ENCODE results near the gene CIROP. TPM values are rescaled to one million over a fixed set of nuclear protein-coding genes. Genes with fewer than 3 reads are reported as not detected.

CIROP gene, protein sequence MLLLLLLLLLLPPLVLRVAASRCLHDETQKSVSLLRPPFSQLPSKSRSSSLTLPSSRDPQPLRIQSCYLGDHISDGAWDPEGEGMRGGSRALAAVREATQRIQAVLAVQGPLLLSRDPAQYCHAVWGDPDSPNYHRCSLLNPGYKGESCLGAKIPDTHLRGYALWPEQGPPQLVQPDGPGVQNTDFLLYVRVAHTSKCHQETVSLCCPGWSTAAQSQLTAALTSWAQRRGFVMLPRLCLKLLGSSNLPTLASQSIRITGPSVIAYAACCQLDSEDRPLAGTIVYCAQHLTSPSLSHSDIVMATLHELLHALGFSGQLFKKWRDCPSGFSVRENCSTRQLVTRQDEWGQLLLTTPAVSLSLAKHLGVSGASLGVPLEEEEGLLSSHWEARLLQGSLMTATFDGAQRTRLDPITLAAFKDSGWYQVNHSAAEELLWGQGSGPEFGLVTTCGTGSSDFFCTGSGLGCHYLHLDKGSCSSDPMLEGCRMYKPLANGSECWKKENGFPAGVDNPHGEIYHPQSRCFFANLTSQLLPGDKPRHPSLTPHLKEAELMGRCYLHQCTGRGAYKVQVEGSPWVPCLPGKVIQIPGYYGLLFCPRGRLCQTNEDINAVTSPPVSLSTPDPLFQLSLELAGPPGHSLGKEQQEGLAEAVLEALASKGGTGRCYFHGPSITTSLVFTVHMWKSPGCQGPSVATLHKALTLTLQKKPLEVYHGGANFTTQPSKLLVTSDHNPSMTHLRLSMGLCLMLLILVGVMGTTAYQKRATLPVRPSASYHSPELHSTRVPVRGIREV
- not detected for total RNA-seq

GRCh38 chr14:23104591-23105347 is at the start of gene CIROP:
Gene CIROP (minus strand): TSS chr14:23104989. CDS start chr14:23104920, 69 bp downstream.

DNA sequence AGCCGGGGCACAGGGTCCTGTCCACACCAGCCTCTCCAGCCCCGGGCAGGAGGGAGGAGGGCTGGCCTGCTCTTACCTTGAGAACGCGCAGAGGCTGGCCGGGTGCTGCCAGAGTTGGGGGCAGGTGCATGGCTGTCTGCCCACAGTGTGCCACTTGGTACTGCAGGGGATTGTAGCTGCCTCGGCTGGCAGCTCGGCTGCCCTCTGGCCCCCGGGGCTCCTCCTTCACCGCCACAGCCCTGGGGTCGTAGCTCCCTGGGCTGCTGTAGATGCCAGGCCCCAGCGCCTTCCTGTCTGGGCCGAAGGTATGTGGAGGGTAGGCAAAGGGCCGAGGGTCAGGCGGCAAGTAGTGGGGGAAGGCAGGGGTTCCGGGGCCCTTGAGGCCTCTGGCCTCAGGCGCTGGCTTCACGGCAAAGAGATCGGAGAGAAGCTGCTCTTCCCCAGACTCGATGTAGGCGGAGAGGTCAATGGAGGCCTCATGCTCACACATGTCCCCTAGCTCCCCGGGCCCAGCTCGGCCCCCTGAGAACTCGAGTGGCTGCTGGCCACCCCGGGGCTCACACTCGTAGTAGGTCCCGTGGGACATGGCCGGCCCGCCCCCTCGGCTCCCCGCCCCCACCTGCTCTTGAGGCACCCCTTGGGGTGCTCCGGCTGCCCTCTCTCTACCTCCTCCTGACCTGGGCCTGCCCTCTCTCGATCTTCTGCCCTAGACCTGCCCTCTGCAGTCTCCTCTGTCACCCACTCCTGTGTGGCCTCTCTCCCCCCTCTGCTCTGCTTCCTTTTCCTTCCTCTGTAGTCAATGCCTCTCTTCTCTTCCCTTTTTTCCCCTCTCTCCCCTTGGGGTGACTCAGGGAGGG is 13.9 kb upstream of the CIROP start, which contains the start of gene CEBPE:
Gene CEBPE, minus strand, starts transcription at position 750 of the 857 bp plus-strand sequence. Its CDS starts 164 bp downstream, at position 586.

DNA sequence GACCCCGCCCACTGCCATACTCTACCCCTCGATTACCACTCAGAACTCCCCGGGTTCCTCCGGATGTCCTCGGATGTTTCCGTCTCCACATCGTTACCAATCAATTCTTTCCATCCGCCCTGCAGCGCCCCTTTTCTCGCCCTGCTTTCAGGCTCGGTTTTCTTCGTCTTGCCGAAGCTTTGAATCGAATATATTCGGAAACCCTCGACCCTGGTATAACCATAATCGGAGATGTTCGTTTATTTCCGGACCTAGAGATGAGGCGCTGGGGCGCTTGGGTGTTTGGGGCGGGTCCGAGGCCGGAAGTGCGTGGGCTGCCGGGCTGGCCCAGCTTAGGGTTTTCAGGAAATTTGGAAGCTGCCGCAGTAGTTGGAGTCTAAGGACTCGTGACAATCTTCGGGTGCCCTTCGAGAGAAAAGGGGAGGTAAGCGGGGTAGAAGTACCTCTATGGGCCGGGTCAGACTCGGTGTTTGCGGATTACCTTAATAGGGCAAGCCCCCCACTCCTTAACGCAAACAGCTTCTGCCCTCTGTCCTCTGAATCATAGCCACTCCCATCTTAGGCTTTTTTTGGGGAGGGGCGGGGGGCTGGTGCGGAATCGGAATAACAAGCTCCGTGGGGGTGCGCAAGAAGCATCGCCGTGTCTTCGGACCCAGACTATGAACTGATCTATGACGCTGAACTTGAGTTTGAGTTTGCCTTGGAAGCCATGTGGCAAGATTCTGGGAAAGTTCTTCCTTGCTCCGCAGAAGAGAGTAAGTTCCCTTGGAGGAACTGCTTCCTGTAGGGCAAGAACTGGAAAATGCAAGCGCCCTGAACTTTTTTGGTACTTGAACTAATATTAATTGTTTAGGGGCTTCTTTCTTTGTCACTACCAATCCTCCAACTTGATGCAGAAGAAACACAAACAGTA is 9.3 kb downstream of the CIROP start, which contains the start of gene C14orf119:
Gene C14orf119, plus strand, starts transcription at position 310 of the 913 bp plus-strand sequence. CDS start 2,154 bp downstream, outside the sequence.

DNA sequence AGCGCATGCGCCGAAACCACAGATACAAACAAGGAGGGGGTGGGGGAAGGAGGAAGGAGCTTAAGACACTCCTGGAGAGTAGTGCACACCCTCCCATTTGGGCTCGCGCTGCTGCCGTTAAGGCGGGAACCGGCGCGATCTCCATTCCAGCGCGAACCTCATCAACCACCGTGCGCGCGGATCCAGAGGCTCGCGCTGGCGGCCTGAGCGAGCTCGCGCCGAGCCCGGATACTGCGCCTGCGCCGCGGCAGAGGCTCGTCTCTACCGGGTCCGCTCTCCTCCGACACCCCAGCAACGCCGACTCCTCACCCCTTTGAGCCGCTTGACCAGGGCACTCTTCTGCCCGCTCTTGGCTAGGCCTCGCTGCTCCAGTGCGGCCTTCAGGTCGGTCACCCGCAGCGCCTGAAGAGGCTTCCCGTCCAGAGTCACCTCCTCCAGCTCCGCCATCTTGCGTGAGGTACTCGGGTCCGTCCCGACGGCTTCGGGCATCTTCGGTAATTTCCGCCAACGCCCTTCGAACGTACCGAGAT is 10.1 kb downstream of the CIROP start, which contains the start of gene ACIN1:
Gene ACIN1, minus strand, starts transcription at position 471 of the 530 bp plus-strand sequence. Its CDS starts 24 bp downstream, at position 447.

DNA sequence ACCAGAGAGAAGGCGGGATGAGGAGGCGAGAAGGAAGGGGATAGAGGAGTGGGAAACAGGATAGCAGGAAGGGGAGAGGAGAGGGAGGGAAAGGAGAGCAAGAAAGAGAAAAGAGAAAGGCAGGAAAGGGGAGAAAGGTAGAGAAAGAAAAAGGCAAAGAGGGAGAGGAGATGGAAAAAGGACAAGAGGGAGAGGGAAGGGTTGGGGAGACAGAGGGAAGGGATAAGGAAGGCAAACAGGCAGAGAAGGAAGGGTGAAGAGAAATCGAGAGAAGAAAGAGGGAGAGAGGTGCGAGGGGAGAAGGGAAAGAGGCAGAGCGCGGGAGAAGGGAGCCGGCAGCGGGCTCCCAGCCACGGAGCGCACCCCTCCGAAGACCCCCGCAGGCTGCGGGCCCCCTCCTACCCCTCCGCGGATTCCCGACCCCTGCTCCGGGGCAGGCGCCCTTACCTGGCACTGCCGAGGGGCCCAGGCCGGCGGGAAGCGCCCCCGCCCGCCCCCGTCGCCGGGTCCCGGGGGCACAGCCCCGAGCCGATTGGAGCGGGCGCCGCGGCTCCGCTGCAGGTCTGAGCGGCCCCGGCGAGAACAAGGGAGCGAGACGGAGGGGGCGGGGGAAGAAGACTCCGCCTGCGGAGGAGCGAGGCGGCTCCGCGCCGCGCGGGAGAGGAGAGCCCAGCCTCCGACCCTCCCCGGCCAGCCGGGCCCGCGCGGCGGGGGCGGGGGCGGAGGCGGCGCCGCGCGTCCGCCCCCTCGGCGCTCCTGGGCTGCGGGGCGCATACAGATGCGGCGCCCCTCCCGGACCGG is 47.6 kb downstream of the CIROP start, which contains the start of gene CDH24:
Gene CDH24, minus strand, starts transcription at position 565 of the 801 bp plus-strand sequence. CDS start 1,787 bp downstream, outside the sequence.

Other genes with a start within 250 kb of the CIROP start
- 10 to 100 TPM; 68.9 to 80.5 TPM for gene LRP10, start 233.2 kb downstream of the CIROP start, total RNA-seq
- gene REM2, start 221.8 kb downstream of the CIROP start, total RNA-seq = under 1 TPM in 1 of 2 donors, not detected in 1; under 0.01 TPM
- gene RBM23, start 185.8 kb downstream of the CIROP start, total RNA-seq = 10 to 100 TPM; 66.9 to 89.5 TPM
- 100 to 1,000 TPM in 1 of 2 donors, 10 to 100 TPM in 1; 65.0 to 103 TPM for gene PRMT5, start 175.6 kb downstream of the CIROP start, total RNA-seq
- 10 to 100 TPM; 31.0 to 52.0 TPM for gene HAUS4, start 147.9 kb downstream of the CIROP start, total RNA-seq
- 1 to 10 TPM; 2.0 to 2.1 TPM for gene AJUBA, start 122.4 kb downstream of the CIROP start, total RNA-seq
- gene C14orf93, start 94.8 kb downstream of the CIROP start, total RNA-seq = 1 to 10 TPM; 6.9 to 9.7 TPM
- 100 to 1,000 TPM; 142 to 208 TPM for gene PSMB5, start 70.1 kb downstream of the CIROP start, total RNA-seq
- gene PSMB11, start 62.8 kb downstream of the CIROP start, total RNA-seq = not detected
- gene CDH24, start 47.5 kb downstream of the CIROP start, total RNA-seq = 1 to 10 TPM; 1.7 to 2.7 TPM
- 10 to 100 TPM; 84.7 to 93.2 TPM for gene ACIN1, start 9.9 kb downstream of the CIROP start, total RNA-seq
- 10 to 100 TPM; 39.6 to 55.3 TPM for gene C14orf119, start 9.5 kb downstream of the CIROP start, total RNA-seq
- gene CEBPE, start 14.3 kb upstream of the CIROP start, total RNA-seq = not detected
- 10 to 100 TPM; 24.1 to 43.3 TPM for gene SLC7A8, start 78.7 kb upstream of the CIROP start, total RNA-seq
- gene RNF212B, start 132.9 kb upstream of the CIROP start, total RNA-seq = under 1 TPM in 1 of 2 donors, not detected in 1; 0.34 TPM
- 10 to 100 TPM; 10.3 to 12.7 TPM for gene HOMEZ, start 181.1 kb upstream of the CIROP start, total RNA-seq
- gene PPP1R3E, start 197.9 kb upstream of the CIROP start, total RNA-seq = 1 to 10 TPM; 2.7 to 3.8 TPM
- gene BCL2L2, start 201.8 kb upstream of the CIROP start, total RNA-seq = 10 to 100 TPM; 13.1 to 22.0 TPM
- gene PABPN1, start 216.5 kb upstream of the CIROP start, total RNA-seq = 10 to 100 TPM; 33.0 to 54.3 TPM
- gene SLC22A17, start 247.9 kb upstream of the CIROP start, total RNA-seq = 1 to 10 TPM; 2.4 to 3.3 TPM

Measured in melanocyte of skin (primary cell).